IMR-90 (cell line): ENCODE measurements around the gene THAP9. TPM values are rescaled to one million over a fixed set of nuclear protein-coding genes. Genes with fewer than 3 reads are reported as not detected.

Experiments used
- ATAC-seq: fragments of 200-7000 bp; cut with Tn5 transposase; 2 replicates; pipeline ENCODE4 v1.9.1; 2020; ENCODE audit warnings: low read depth, mild to moderate bottlenecking, moderate library complexity
- BruUV-seq: library from RNA; stranded (reverse); fragments of 400-500 nt; replicated peaks from 2 replicates; lab custom pipeline; 2021; lab: Mats Ljungman, UMichigan
- CTCF ChIA-PET: fragments of 300-600 bp; formaldehyde crosslinking; extraction: SDS; loops from one replicate; lab custom pipeline; 2021; ENCODE audit warnings: antibody characterized with exemption; lab: Yijun Ruan, JAX
- POLR2A ChIA-PET: fragments of 300-600 bp; sonication (Branson Sonifier 250); formaldehyde crosslinking; loops from one replicate; lab custom pipeline; 2022; ENCODE audit warnings: antibody characterized with exemption; ENCODE audit not compliant: unreplicated experiment; lab: Charles Lee
- DNase-seq: peaks from one replicate; pipeline ENCODE4 v3.0.0; 2013
- H2AFZ ChIP-seq: replicated peaks from 2 replicates; pipeline ENCODE3; 2013; ENCODE audit warnings: low read length, mild to moderate bottlenecking; ENCODE audit not compliant: poor library complexity
- H2AK5ac ChIP-seq: 2 replicates; pipeline ENCODE4 v1.6.1; 2013; ENCODE audit warnings: low read depth, low read length, inconsistent platforms
- H2AK9ac ChIP-seq: replicated peaks from 2 replicates; pipeline ENCODE3; 2013; ENCODE audit warnings: mild to moderate bottlenecking, low read depth, low read length, moderate library complexity; ENCODE audit not compliant: poor library complexity
- H2BK120ac ChIP-seq: 2 replicates; pipeline ENCODE4 v1.6.1; 2013; ENCODE audit warnings: low read depth, low read length, inconsistent platforms
- H2BK15ac ChIP-seq: 3 replicates; pipeline ENCODE4 v1.6.1; 2013; ENCODE audit warnings: low read depth, low read length, inconsistent platforms
- H2BK20ac ChIP-seq: 2 replicates; pipeline ENCODE4 v1.6.1; 2013; ENCODE audit warnings: low read depth, mild to moderate bottlenecking, inconsistent platforms, low read length, moderate library complexity
- H2BK5ac ChIP-seq: 2 replicates; pipeline ENCODE4 v1.6.1; 2013; ENCODE audit warnings: mild to moderate bottlenecking, low read depth, low read length, inconsistent platforms; ENCODE audit not compliant: poor library complexity, severe bottlenecking
- H3K14ac ChIP-seq: replicated peaks from 2 replicates; pipeline ENCODE4 v1.6.1; 2013; ENCODE audit warnings: low read depth, low read length, inconsistent platforms
- H3K18ac ChIP-seq: 2 replicates; pipeline ENCODE4 v1.6.1; 2013; ENCODE audit warnings: low read depth, low read length, control low read depth
- H3K23ac ChIP-seq: 2 replicates; pipeline ENCODE4 v1.6.1; 2013; ENCODE audit warnings: low read depth, low read length, inconsistent platforms
- H3K27ac ChIP-seq: 2 replicates; pipeline ENCODE4 v1.5.1; 2013; ENCODE audit warnings: mild to moderate bottlenecking, control low read depth, low read length; ENCODE audit not compliant: insufficient read depth
- H3K27me3 ChIP-seq: 2 replicates; pipeline ENCODE4 v1.6.1; 2013; ENCODE audit warnings: low read length; ENCODE audit not compliant: control insufficient read depth, insufficient read depth
- H3K36me3 ChIP-seq: 2 replicates; pipeline ENCODE4 v1.6.1; 2013; ENCODE audit warnings: low read length, mixed read lengths; ENCODE audit not compliant: control insufficient read depth, insufficient read depth
- H3K4ac ChIP-seq: 2 replicates; pipeline ENCODE4 v1.6.1; 2013; ENCODE audit warnings: low read depth, low read length, inconsistent platforms
- H3K4me1 ChIP-seq: 2 replicates; pipeline ENCODE4 v1.6.1; 2013; ENCODE audit warnings: low read length, mixed read lengths; ENCODE audit not compliant: control insufficient read depth, insufficient read depth
- H3K4me2 ChIP-seq: 2 replicates; pipeline ENCODE4 v1.6.1; 2013; ENCODE audit warnings: low read depth, mild to moderate bottlenecking, control low read depth, low read length, moderate library complexity
- H3K4me3 ChIP-seq: 2 replicates; pipeline ENCODE4 v1.5.1; 2013; ENCODE audit warnings: low read depth, mild to moderate bottlenecking, control low read depth, low read length, moderate library complexity; ENCODE audit not compliant: insufficient read depth
- H3K56ac ChIP-seq: 2 replicates; pipeline ENCODE4 v1.6.1; 2013; ENCODE audit warnings: low read length, inconsistent platforms; ENCODE audit not compliant: insufficient read depth; ENCODE audit errors: extremely low read depth
- H3K79me1 ChIP-seq, 2 experiments: 2 replicates each; pipeline ENCODE4 v1.6.1; 2013; ENCODE audit warnings: low read length in 2 of 2, inconsistent platforms in 1 of 2, low read depth in 1 of 2
- H3K9ac ChIP-seq: 2 replicates; pipeline ENCODE4 v1.6.1; 2013; ENCODE audit warnings: low read depth, low read length, control low read depth
- H3K9me1 ChIP-seq: 2 replicates; pipeline ENCODE4 v1.6.1; 2013; ENCODE audit warnings: low read length, inconsistent platforms; ENCODE audit not compliant: insufficient read depth
- H3K9me3 ChIP-seq: 2 replicates; pipeline ENCODE4 v1.6.1; 2013; ENCODE audit warnings: low read length; ENCODE audit not compliant: control insufficient read depth, insufficient read depth
- H4K20me1 ChIP-seq: 2 replicates; pipeline ENCODE4 v1.6.1; 2013; ENCODE audit warnings: low read length, inconsistent platforms; ENCODE audit not compliant: insufficient read depth
- H4K5ac ChIP-seq: 2 replicates; pipeline ENCODE4 v1.6.1; 2013; ENCODE audit warnings: mild to moderate bottlenecking, low read depth, low read length, control low read depth
- H4K8ac ChIP-seq, 2 experiments: 2 replicates each; pipeline ENCODE4 v1.6.1; 2013; ENCODE audit warnings: low read depth in 2 of 2, low read length in 2 of 2, control low read depth in 1 of 2, inconsistent platforms in 1 of 2
- H4K91ac ChIP-seq: 2 replicates; pipeline ENCODE4 v1.6.1; 2013; ENCODE audit warnings: low read depth, low read length, inconsistent platforms; ENCODE audit not compliant: insufficient read depth
- BHLHE40 ChIP-seq: fragments of 150-350 bp; IDR thresholded peaks from 2 replicates; pipeline ENCODE4 v1.6.1; 2016; ENCODE audit warnings: mild to moderate bottlenecking, low read depth, low read length
- CEBPB ChIP-seq: IDR thresholded peaks from 2 replicates; pipeline ENCODE4 v1.6.1; 2012; ENCODE audit warnings: low read depth, low read length, improper control_type of control experiment
- CHD1 ChIP-seq: IDR thresholded peaks from 2 replicates; pipeline ENCODE4 v1.6.1; 2012; ENCODE audit warnings: low read depth, low read length, improper control_type of control experiment
- ELK1 ChIP-seq: fragments of 150-350 bp; IDR thresholded peaks from 2 replicates; pipeline ENCODE4 v1.6.1; 2016; ENCODE audit warnings: low read depth, mild to moderate bottlenecking, low read length, moderate library complexity, borderline replicate concordance
- MAFK ChIP-seq: IDR thresholded peaks from 2 replicates; pipeline ENCODE4 v1.6.1; 2012; ENCODE audit warnings: low read depth, low read length, improper control_type of control experiment
- MXI1 ChIP-seq: IDR thresholded peaks from 2 replicates; pipeline ENCODE4 v1.6.1; 2012; ENCODE audit warnings: low read depth, mild to moderate bottlenecking, low read length, moderate library complexity, borderline replicate concordance
- NFE2L2 ChIP-seq: fragments of 150-350 bp; IDR thresholded peaks from 2 replicates; pipeline ENCODE4 v1.6.1; 2016; ENCODE audit warnings: low read depth, mild to moderate bottlenecking, low read length
- POLR2A ChIP-seq: IDR thresholded peaks from 2 replicates; pipeline ENCODE4 v1.6.1; 2012; ENCODE audit warnings: mild to moderate bottlenecking, low read depth, low read length
- RAD21 ChIP-seq: IDR thresholded peaks from 2 replicates; pipeline ENCODE4 v1.6.1; 2012; ENCODE audit warnings: low read length, improper control_type of control experiment
- RCOR1 ChIP-seq: IDR thresholded peaks from 2 replicates; pipeline ENCODE4 v1.6.1; 2012; ENCODE audit warnings: mild to moderate bottlenecking, low read length, improper control_type of control experiment; ENCODE audit not compliant: insufficient replicate concordance
- RFX5 ChIP-seq: IDR thresholded peaks from 2 replicates; pipeline ENCODE4 v1.8.0; 2012; ENCODE audit warnings: low read depth, mild to moderate bottlenecking, low read length, moderate library complexity
- SMC3 ChIP-seq: fragments of 150-350 bp; IDR thresholded peaks from 2 replicates; pipeline ENCODE4 v1.6.1; 2016; ENCODE audit warnings: low read depth, mild to moderate bottlenecking, antibody characterized with exemption, low read length, moderate library complexity
- WGBS, 2 experiments: methylation state at CpG; one replicate each; pipeline versions ENCODE4 v1.1.5 to v1.1.7; 2013; ENCODE audit warnings: missing lambda C conversion rate in 2 of 2; ENCODE audit not compliant: insufficient read length in 1 of 2; ENCODE audit errors: extremely low coverage in 2 of 2; 5-methylcytosine and 5-hydroxymethylcytosine counted together
- dilution Hi-C: fragments of 300-500 bp; cut with HindIII; formaldehyde crosslinking; loops from one replicate; pipeline ENCODE4 v1.14.3; 2018; ENCODE audit warnings: low sequenced_read_pairs; ENCODE audit not compliant: unreplicated experiment
- in situ Hi-C: fragments of 300-500 bp; cut with MboI; formaldehyde crosslinking; loops from 3 replicates; pipeline ENCODE4 v1.14.3; 2019; ENCODE audit warnings: low sequenced_read_pairs, inconsistent platforms, mixed read lengths
- intact Hi-C: fragments of 100-400 bp; cut with micrococcal nuclease; formaldehyde crosslinking; loops from 2 replicates; pipeline ENCODE4 v1.10.0; 2022
- polyA plus RNA-seq, 3 experiments: library from polyadenylated mRNA; depleted of rRNA; stranded (reverse); fragments of >200 nt; gene quantifications; 2 replicates each; pipeline ENCODE4 v1.2.3, GENCODE V29; 2012; ENCODE audit warnings: low replicate concordance in 1 of 3
- total RNA-seq: library from RNA; depleted of rRNA; stranded (reverse); fragments of >200 nt; gene quantifications from 2 replicates; pipeline ENCODE4 v1.2.3, GENCODE V29; 2012

Gene THAP9
- total and polyA plus RNA-seq, 2 of the 4 experiments (the other 2 are of a cell fraction): 0.86 to 2.9 TPM

DNA sequence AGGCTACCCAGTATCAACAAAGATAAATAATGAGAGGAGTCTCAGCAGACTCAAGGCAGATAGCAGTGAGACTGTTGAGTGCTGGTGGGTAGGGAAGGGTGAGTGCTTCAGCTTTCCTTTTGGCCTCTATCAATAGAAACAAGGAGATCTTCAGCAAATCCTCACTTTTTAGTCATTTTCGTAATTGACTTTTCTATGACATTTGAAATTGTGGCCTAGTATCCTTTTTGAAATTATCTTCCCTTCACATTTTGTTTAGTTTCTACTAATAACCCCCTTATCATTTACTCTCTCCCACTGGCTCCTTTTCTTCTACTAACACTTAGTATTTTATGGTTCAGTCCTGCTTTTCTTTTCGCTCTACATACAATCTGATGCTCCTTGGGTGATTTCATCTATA is 65.2 kb downstream of the THAP9 start:
- Histone ChIP-seq H2AK5ac (no peak overlapping the region), H4K8ac (no peak overlapping the region), H2BK5ac (no peak overlapping the region), H2AFZ (no peak overlapping the region), H2BK15ac (no peak overlapping the region), H3K4me2 (no peak overlapping the region), H3K9ac (no peak overlapping the region), H3K18ac (no peak overlapping the region), H3K9me3 (no peaks in the 10 kb centered on the region), H4K91ac (no peak overlapping the region), H3K27me3 (no peaks in the 10 kb centered on the region), H2AK9ac (no peak overlapping the region), H3K4me3 (no peak overlapping the region), H2BK20ac (no peak overlapping the region), H3K27ac (no peak overlapping the region), H3K79me1 (peaks cover under 1 to 13% of the 10 kb centered on the region in 2 experiments; a peak in 3 of 4 replicates), H3K56ac (no peak overlapping the region), H3K23ac (no peak overlapping the region), H3K4me1 (no peaks in the 10 kb centered on the region), H4K20me1 (no peaks in the 10 kb centered on the region), H4K5ac (no peak overlapping the region), H3K9me1 (peaks cover 5% of the 10 kb centered on the region; the same call in 1 of the 2 replicates), H3K36me3 (peaks cover 6% of the 10 kb centered on the region), H3K4ac (no peak overlapping the region), H3K14ac (no peak overlapping the region), H2BK120ac (no peak overlapping the region)
- no TSS peak for BruUV-seq
- ATAC-seq (no peak), DNase-seq (no peak)
- POLR2A ChIA-PET: no interaction called here
- CTCF ChIA-PET: no interaction called here
- dilution Hi-C loops: no loop called here
- TF ChIP-seq RAD21: no peak
- TF ChIP-seq POLR2A: no peak
- no peak for TF ChIP-seq RFX5
- no peak for TF ChIP-seq ELK1
- no peak for TF ChIP-seq RCOR1
- no peak for TF ChIP-seq CEBPB
- TF ChIP-seq BHLHE40: no peak
- TF ChIP-seq SMC3: no peak
- no peak for TF ChIP-seq MAFK
- no peak for TF ChIP-seq MXI1
- no peak for TF ChIP-seq CHD1
- no peak for TF ChIP-seq NFE2L2
- WGBS, 2 experiments: 100% methylated on average over 1 of the region's 2 CpGs; no CpG with 5 or more reads in 1 of the 2 experiments
- intact Hi-C loops: no loop called here
- in situ Hi-C loops: no loop called here
